Measurements from ENCODE around the gene PPP5C. TPM values are rescaled to one million over a fixed set of nuclear protein-coding genes. Genes with fewer than 3 reads are reported as not detected.
A peak's percentile ranks its signal among the peaks of the same experiment; 100 is the strongest.

The PPP5C gene
- total and polyA plus RNA-seq, 2 of the 8 experiments (the other 6 are each of a cell fraction or from before 2014, with no cell fraction given), result 112 to 156 TPM

DNA sequence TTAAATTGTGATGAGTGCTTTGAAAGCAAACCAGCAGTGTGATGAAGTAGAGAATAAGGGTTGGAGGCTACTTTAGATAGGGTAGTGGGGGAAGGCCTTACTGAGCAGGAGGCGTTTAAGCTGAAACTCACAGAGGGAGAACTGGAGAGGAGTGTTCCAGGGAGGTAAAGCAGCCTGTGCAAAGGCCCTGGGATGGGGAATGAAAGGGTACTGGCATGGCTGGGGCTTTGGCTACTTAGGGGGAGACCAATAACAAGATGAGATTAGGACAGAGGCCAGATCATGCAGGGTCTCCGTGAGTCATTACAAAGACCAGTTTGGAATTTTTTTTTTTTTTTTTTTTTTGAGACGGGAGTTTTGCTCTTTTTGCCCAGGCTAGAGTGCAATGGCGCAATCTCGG is 1.1 kb downstream of the PPP5C start:
- WGBS, 2 experiments (ENCODE audit: extremely low coverage in 1 of 2, insufficient coverage in 1 of 2, insufficient read length in 1 of 2, insufficient replicate concordance in 2 of 2, low coverage in 1 of 2, low lambda C conversion rate in 2 of 2, missing lambda C conversion rate in 1 of 2), result 89% methylated on average over 5 of the region's 5 CpGs; no CpG with 5 or more reads in 1 of the 2 experiments
- TF ChIP-seq KDM1A (IDR thresholded peaks at IDR 0.05; ENCODE audit: borderline replicate concordance, low read length) (peak; percentile 12; the same call in 1 of the 2 replicates), RFX5 (IDR thresholded peaks at IDR 0.05; ENCODE audit: borderline replicate concordance, low read depth, low read length) (no peak)
- no peak overlapping the region for H4K91ac ChIP-seq (replicated peaks; ENCODE audit: insufficient read length, low read length)
- H4K8ac ChIP-seq (ENCODE audit: extremely low read depth, insufficient read depth, low read length), result no peak overlapping the region
- H2BK5ac ChIP-seq (ENCODE audit: low read depth, low read length), result no peak overlapping the region
- CTCF ChIA-PET (ENCODE audit: partially characterized antibody), result interaction anchor here (0.6 to 4.3 kb wide), 14 partner anchors 9 to 257 kb away, joined by 3 to 58 read pairs (median 4); partner anchors contain the start of genes CCDC8 and HIF3A
- H2BK15ac ChIP-seq (ENCODE audit: low read length), result no peak overlapping the region
- peaks cover 3 to 16% (median 5%) of the 10 kb centered on the region in 4 experiments for H3K4me1 ChIP-seq (replicated peaks in 1 of 4; ENCODE audit: control insufficient read depth in 3 of 4, insufficient read depth in 4 of 4, low read length in 3 of 4)
- H3K79me2 ChIP-seq (ENCODE audit: control insufficient read depth in 1 of 2, insufficient read depth in 2 of 2, low read length in 2 of 2), result peaks cover 8 to 51% of the 10 kb centered on the region in 2 experiments; a peak in 3 of 4 replicates
- peak overlapping the region; percentile 59 to 91 for H3K4me2 ChIP-seq (ENCODE audit: insufficient read depth in 1 of 2, low read depth in 2 of 2, low read length in 2 of 2)
- no peak overlapping the region for H3K14ac ChIP-seq (ENCODE audit: insufficient read length)
- peaks cover 0 to 2% of the 10 kb centered on the region in 2 experiments; a peak in 1 of 4 replicates for H3K9me3 ChIP-seq (ENCODE audit: insufficient read depth in 2 of 2, low read depth in 1 of 2, low read length in 1 of 2)
- peak overlapping the region; percentile 10 to 95 (median 80); a peak in 7 of 8 replicates for H3K4me3 ChIP-seq (ENCODE audit: extremely low read depth in 1 of 4, insufficient read depth in 2 of 4, low read depth in 3 of 4, low read length in 4 of 4)
- peaks cover 0 to 1% (median under 1%) of the 10 kb centered on the region in 4 experiments; a peak in 4 of 8 replicates for H3K36me3 ChIP-seq (ENCODE audit: control insufficient read depth in 2 of 4, insufficient read depth in 4 of 4, low read length in 3 of 4)
- no peak overlapping the region for H2BK12ac ChIP-seq (ENCODE audit: low read depth, low read length)
- H4K20me1 ChIP-seq (replicated peaks in 1 of 2; ENCODE audit: control insufficient read depth in 1 of 2, insufficient read depth in 2 of 2, low read length in 2 of 2), result peaks cover 8 to 18% of the 10 kb centered on the region in 2 experiments
- H3K27ac ChIP-seq (ENCODE audit: low read depth, low read length), result no peak overlapping the region
- H4K5ac ChIP-seq (ENCODE audit: insufficient read length, low read depth, low read length), result no peak overlapping the region
- no peak overlapping the region for H3K9ac ChIP-seq (replicated peaks in 1 of 4; ENCODE audit: extremely low read depth in 1 of 4, low read depth in 3 of 4, low read length in 3 of 4)
- H2AFZ ChIP-seq (ENCODE audit: low read length), result no peak overlapping the region
- H3K27me3 ChIP-seq (replicated peaks in 1 of 4; ENCODE audit: control insufficient read depth in 3 of 4, extremely low read depth in 1 of 4, insufficient read depth in 3 of 4, low read length in 3 of 4), result no peaks in the 10 kb centered on the region
- H3K56ac ChIP-seq (replicated peaks; ENCODE audit: insufficient read length, low read depth, low read length), result no peak overlapping the region
- H3K18ac ChIP-seq (ENCODE audit: extremely low read depth, low read length), result no peak overlapping the region
- no peak overlapping the region for H3K23ac ChIP-seq (ENCODE audit: insufficient read length)
- peaks cover 2% of the 10 kb centered on the region; the same call in 1 of the 2 replicates for H3K23me2 ChIP-seq (ENCODE audit: low read depth, low read length)
- POLR2A ChIA-PET (ENCODE audit: partially characterized antibody), result interaction anchor here (0.6 to 1.4 kb wide), 2 partner anchors 48 to 117 kb away, joined by 4 to 5 read pairs; no protein-coding TSS in a partner anchor
- H3K79me1 ChIP-seq (ENCODE audit: low read depth, low read length), result peaks cover 11% of the 10 kb centered on the region
- no peak overlapping the region for H2AK5ac ChIP-seq (ENCODE audit: low read depth, low read length)
- H2BK20ac ChIP-seq (ENCODE audit: low read length), result no peak overlapping the region
- no peak overlapping the region for H2BK120ac ChIP-seq (replicated peaks; ENCODE audit: low read depth, low read length)
- FAIRE-seq, result no peak
- H3K4ac ChIP-seq (replicated peaks; ENCODE audit: insufficient read length, low read depth, low read length), result no peak overlapping the region
- DNase-seq (ENCODE audit: low read depth in 1 of 2, low spot score in 2 of 2), result no peak

Data from H1 (cell line).